Measurements from ENCODE around the gene OSBPL10. TPM values are rescaled to one million over a fixed set of nuclear protein-coding genes. Genes with fewer than 3 reads are reported as not detected.

OSBPL10 gene
- not detected for polyA plus RNA-seq (2012; ENCODE audit: insufficient read depth, insufficient read length, low read depth)

GRCh38 chr3:31981206-31982181 is at the start of gene OSBPL10, which contains the start of gene ZNF860:
Gene OSBPL10 (minus strand): TSS chr3:31981262. CDS start chr3:31981179, 83 bp downstream.
Gene ZNF860 (plus strand): TSS chr3:31981750. CDS start chr3:31989080, 7,330 bp downstream.
- Histone ChIP-seq H3K36me3 (no peaks in the 10 kb centered on the region), H3K9me3 (no peaks in the 10 kb centered on the region), H3K27me3 (peaks cover 19% of the 10 kb centered on the region), H3K4me3 (ENCODE audit: low read depth, low read length) (peak within 1 kb of the TSS; percentile 42), H3K4me1 (no peaks in the 10 kb centered on the region)
- TF ChIP-seq CTCF (IDR thresholded peaks at IDR 0.05; ENCODE audit: low read depth, low read length) = no peak
- DNase-seq = peak; percentile 16

- no peaks in the 10 kb centered on the region for H3K9me3 ChIP-seq
- no peak for TF ChIP-seq CTCF (IDR thresholded peaks at IDR 0.05; ENCODE audit: low read depth, low read length)
- no peak for DNase-seq
- H3K27me3 ChIP-seq = no peaks in the 10 kb centered on the region
- H3K4me1 ChIP-seq = no peaks in the 10 kb centered on the region
- H3K4me3 ChIP-seq (ENCODE audit: low read depth, low read length) = no peak overlapping the region
- H3K36me3 ChIP-seq = no peaks in the 10 kb centered on the region
These were observed 45.5 kb upstream of the OSBPL10 start for GRCh38 chr3:32026593-32026992.

- TF ChIP-seq CTCF (IDR thresholded peaks at IDR 0.05; ENCODE audit: low read depth, low read length) = no peak
- Histone ChIP-seq H3K9me3 (no peaks in the 10 kb centered on the region), H3K4me1 (no peaks in the 10 kb centered on the region)
These were observed 41.9 kb upstream of the OSBPL10 start for GRCh38 chr3:32022947-32023346.

GRCh38 chr3:32021748-32022147 is 40.7 kb upstream of the OSBPL10 start:
- TF ChIP-seq CTCF (IDR thresholded peaks at IDR 0.05; ENCODE audit: low read depth, low read length) = no peak
- Histone ChIP-seq H3K4me1 (no peaks in the 10 kb centered on the region), H3K9me3 (no peaks in the 10 kb centered on the region), H3K27me3 (no peaks in the 10 kb centered on the region), H3K36me3 (no peaks in the 10 kb centered on the region), H3K4me3 (ENCODE audit: low read depth, low read length) (no peak overlapping the region)
- no peak for DNase-seq

More at GRCh38 chr3:32022947-32023346, 41.9 kb upstream of the OSBPL10 start:
- no peaks in the 10 kb centered on the region for H3K36me3 ChIP-seq
- no peak for DNase-seq
- H3K4me3 ChIP-seq (ENCODE audit: low read depth, low read length) = no peak overlapping the region
- no peaks in the 10 kb centered on the region for H3K27me3 ChIP-seq

- H3K4me1 ChIP-seq = no peaks in the 10 kb centered on the region
- TF ChIP-seq CTCF (IDR thresholded peaks at IDR 0.05; ENCODE audit: low read depth, low read length) = no peak
- H3K27me3 ChIP-seq = no peaks in the 10 kb centered on the region
- H3K36me3 ChIP-seq = no peaks in the 10 kb centered on the region
- no peak overlapping the region for H3K4me3 ChIP-seq (ENCODE audit: low read depth, low read length)
- DNase-seq = no peak
- no peaks in the 10 kb centered on the region for H3K9me3 ChIP-seq
These were observed 40.1 kb upstream of the OSBPL10 start for GRCh38 chr3:32021155-32021554.

Measured in BE2C (cell line).